ENCODE measurements around the gene TIGD4.
A peak's percentile ranks its signal among the peaks of the same experiment; 100 is the strongest.

The TIGD4 gene

GRCh38 chr4:152724494-152724893, 55.0 kb downstream of the TIGD4 start:
- no peak for TF ChIP-seq FOXM1 (IDR thresholded peaks at IDR 0.05; ENCODE audit: borderline replicate concordance, low read depth)
- no peak for TF ChIP-seq MAX (IDR thresholded peaks at IDR 0.05)
- TF ChIP-seq USF1 (IDR thresholded peaks at IDR 0.05), result no peak
- TF ChIP-seq REST (IDR thresholded peaks at IDR 0.05; ENCODE audit: low read depth), result no peak
- TF ChIP-seq NFIC (IDR thresholded peaks at IDR 0.05), result no peak
- no peak for TF ChIP-seq CREB1 (IDR thresholded peaks at IDR 0.05; ENCODE audit: low read depth)
- no peak for TF ChIP-seq ZBTB7A (IDR thresholded peaks at IDR 0.05; ENCODE audit: low read depth)
- no peak for TF ChIP-seq RAD21 (IDR thresholded peaks at IDR 0.05; ENCODE audit: low read depth)
- TF ChIP-seq TAF1 (IDR thresholded peaks at IDR 0.05; ENCODE audit: low read depth), result no peak
- TF ChIP-seq TCF12 (IDR thresholded peaks at IDR 0.05; ENCODE audit: low read depth), result no peak
- TF ChIP-seq EGR1 (IDR thresholded peaks at IDR 0.05), result no peak
- TF ChIP-seq CEBPB (IDR thresholded peaks at IDR 0.05), result no peak
- no peak for TF ChIP-seq TEAD4 (IDR thresholded peaks at IDR 0.05)
- no peak for TF ChIP-seq YY1 (IDR thresholded peaks at IDR 0.05; ENCODE audit: low read depth)
- TF ChIP-seq EP300 (IDR thresholded peaks at IDR 0.05; ENCODE audit: borderline replicate concordance), result no peak

GRCh38 chr4:152723236-152723635, 56.3 kb downstream of the TIGD4 start:
- TF ChIP-seq NFIC (IDR thresholded peaks at IDR 0.05) (no peak), RAD21 (IDR thresholded peaks at IDR 0.05; ENCODE audit: low read depth) (no peak), REST (IDR thresholded peaks at IDR 0.05; ENCODE audit: low read depth) (no peak), TCF12 (IDR thresholded peaks at IDR 0.05; ENCODE audit: low read depth) (no peak), TAF1 (IDR thresholded peaks at IDR 0.05; ENCODE audit: low read depth) (no peak), MAX (IDR thresholded peaks at IDR 0.05) (no peak), CEBPB (IDR thresholded peaks at IDR 0.05) (no peak), EP300 (IDR thresholded peaks at IDR 0.05; ENCODE audit: borderline replicate concordance) (no peak), TEAD4 (IDR thresholded peaks at IDR 0.05) (no peak), USF1 (IDR thresholded peaks at IDR 0.05) (no peak), FOXM1 (IDR thresholded peaks at IDR 0.05; ENCODE audit: borderline replicate concordance, low read depth) (no peak), EGR1 (IDR thresholded peaks at IDR 0.05) (no peak), YY1 (IDR thresholded peaks at IDR 0.05; ENCODE audit: low read depth) (no peak), CREB1 (IDR thresholded peaks at IDR 0.05; ENCODE audit: low read depth) (no peak), ZBTB7A (IDR thresholded peaks at IDR 0.05; ENCODE audit: low read depth) (no peak)

- peak; percentile 66; the same call in 1 of the 2 replicates for TF ChIP-seq NFIC (IDR thresholded peaks at IDR 0.05)
- TF ChIP-seq ZBTB7A (IDR thresholded peaks at IDR 0.05; ENCODE audit: low read depth), result no peak
- 0 out of 2 replicates have a peak, but pooled peaks have one; percentile 47 for TF ChIP-seq MAX (IDR thresholded peaks at IDR 0.05)
- TF ChIP-seq YY1 (IDR thresholded peaks at IDR 0.05; ENCODE audit: low read depth), result no peak
Observed at GRCh38 chr4:152719801-152720556, 59.6 kb downstream of the TIGD4 start.
